Fibroblast of lung (primary cell): ENCODE data around the gene GRIK2.

Source experiments
- CTCF ChIP-seq, 2 donors: IDR thresholded peaks in 1 of 2; conservative IDR thresholded peaks in 1 of 2; 1 replicate in 1 of 2; 2 replicates in 1 of 2; pipeline ENCODE4 v1.5.1; 2011 to 2012; ENCODE audit warnings: low read length in 2 of 2, control low read depth in 1 of 2, inconsistent platforms in 1 of 2, low read depth in 1 of 2, mild to moderate bottlenecking in 1 of 2
- EZH2 ChIP-seq: IDR thresholded peaks from 2 replicates; pipeline ENCODE4 v1.5.1; 2012; ENCODE audit warnings: low read length, control low read depth, mild to moderate bottlenecking; ENCODE audit errors: missing control alignments

- TF ChIP-seq CTCF (conservative IDR thresholded peaks at IDR 0.05 in 1 of 2, IDR thresholded peaks at IDR 0.05 in 1 of 2; ENCODE audit: low read depth in 1 of 2, low read length in 2 of 2): no peak
- no peak for TF ChIP-seq EZH2
These were observed 9.9 kb downstream of the GRIK2 start for GRCh38 chr6:101403216-101403945.
